Activated naive CD4-positive, alpha-beta T cell treated with anti-CD3 and anti-CD28 coated beads for 36 hours (primary cell): Measurements from ENCODE around the gene AKT1S1. TPM values are rescaled to one million over a fixed set of nuclear protein-coding genes. Genes with fewer than 3 reads are reported as not detected.

Source experiments
- CTCF ChIA-PET: fragments of 350-600 bp; sonication (Branson Sonifier 250); formaldehyde crosslinking; loops from one replicate; lab custom pipeline; 2021; ENCODE audit warnings: antibody characterized with exemption; lab: Charles Lee
- DNase-seq: peaks from one replicate; pipeline ENCODE4 v3.0.0-alpha.2; 2020
- H3K27ac Mint-ChIP-seq: one replicate; pipeline ENCODE4 v1.8.0; 2021; ENCODE audit warnings: mild to moderate bottlenecking, mixed read lengths
- H3K27me3 Mint-ChIP-seq: one replicate; pipeline ENCODE4 v1.8.0; 2021; ENCODE audit warnings: low read depth, mixed read lengths
- H3K36me3 Mint-ChIP-seq: one replicate; pipeline ENCODE4 v1.8.0; 2021; ENCODE audit warnings: low read depth, mixed read lengths
- H3K4me1 Mint-ChIP-seq: one replicate; pipeline ENCODE4 v1.8.0; 2021; ENCODE audit warnings: low read depth, mixed read lengths
- H3K4me3 Mint-ChIP-seq: one replicate; pipeline ENCODE4 v1.8.0; 2021; ENCODE audit warnings: mild to moderate bottlenecking, moderate library complexity, mixed read lengths
- H3K9me3 Mint-ChIP-seq: one replicate; pipeline ENCODE4 v1.8.0; 2021; ENCODE audit warnings: mixed read lengths
- intact Hi-C: fragments of 100-400 bp; cut with micrococcal nuclease; formaldehyde crosslinking; loops from one replicate; pipeline ENCODE4 v1.15.1; 2023
- total RNA-seq, 2 experiments: library from RNA; stranded (reverse); gene quantifications; one replicate each; pipeline ENCODE4 v1.2.3, GENCODE V29; 2021

The AKT1S1 gene
- total RNA-seq, 2 experiments from 2014 or later = 13.3 to 14.2 TPM

DNA sequence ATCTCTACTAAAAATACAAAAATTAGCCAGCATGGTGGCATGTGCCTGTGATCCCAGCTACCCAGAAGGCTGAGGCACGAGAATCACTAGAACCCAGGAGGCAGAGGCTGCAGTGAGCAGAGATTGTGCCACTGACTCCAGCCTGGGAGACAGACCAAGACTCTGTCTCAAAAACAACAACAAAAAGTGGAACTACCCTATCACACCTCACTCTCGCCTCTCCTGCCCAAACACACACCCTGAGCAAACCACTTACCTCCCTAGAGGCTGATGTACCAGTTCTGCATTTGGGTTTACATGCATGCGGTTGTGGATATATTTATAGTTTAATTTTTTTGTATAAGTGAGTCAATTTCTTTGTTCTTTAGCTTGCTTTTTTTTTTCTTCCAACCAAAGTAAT lies 33.9 kb downstream of the AKT1S1 start:
- no peak for DNase-seq
- CTCF ChIA-PET = no interaction called here
- Mint-ChIP-seq H3K9me3 (no peaks in the 10 kb centered on the region), H3K27me3 (no peaks in the 10 kb centered on the region), H3K27ac (no peak overlapping the region), H3K36me3 (peaks cover 4% of the 10 kb centered on the region), H3K4me1 (peaks cover 4% of the 10 kb centered on the region), H3K4me3 (no peak overlapping the region)
- intact Hi-C loops = no loop called here

DNA sequence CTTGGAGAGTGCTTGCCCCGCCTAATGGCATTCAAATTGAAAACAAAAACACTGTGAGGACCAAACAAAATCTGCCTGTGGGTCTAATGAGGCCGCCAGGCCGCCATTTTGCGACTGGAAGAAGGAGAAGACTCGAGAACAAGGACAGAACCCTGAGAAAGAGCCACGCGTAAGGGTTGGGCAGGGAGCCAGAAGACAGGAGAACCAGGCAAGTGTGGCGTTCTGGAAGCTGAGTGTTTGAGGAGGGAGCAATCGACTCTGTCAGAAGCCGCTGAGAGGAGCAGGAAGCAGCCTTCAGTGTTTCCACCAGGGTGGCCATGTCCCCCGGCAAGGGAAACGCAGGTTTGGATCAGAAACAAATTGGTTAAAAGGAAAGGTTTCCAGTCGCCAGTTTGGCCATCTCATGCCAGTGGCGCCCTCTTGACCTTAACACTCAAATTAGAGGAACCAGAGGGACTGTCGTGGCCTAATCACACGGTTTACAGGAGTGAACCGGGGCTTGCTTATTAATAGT lies 36.4 kb downstream of the AKT1S1 start:
- H3K27ac Mint-ChIP-seq = no peak overlapping the region
- no peaks in the 10 kb centered on the region for H3K9me3 Mint-ChIP-seq
- H3K36me3 Mint-ChIP-seq = peaks cover 12% of the 10 kb centered on the region
- H3K27me3 Mint-ChIP-seq = no peaks in the 10 kb centered on the region
- H3K4me3 Mint-ChIP-seq = no peak overlapping the region
- CTCF ChIA-PET = no interaction called here
- no peaks in the 10 kb centered on the region for H3K4me1 Mint-ChIP-seq
- intact Hi-C loops = no loop called here
- no peak for DNase-seq

DNA sequence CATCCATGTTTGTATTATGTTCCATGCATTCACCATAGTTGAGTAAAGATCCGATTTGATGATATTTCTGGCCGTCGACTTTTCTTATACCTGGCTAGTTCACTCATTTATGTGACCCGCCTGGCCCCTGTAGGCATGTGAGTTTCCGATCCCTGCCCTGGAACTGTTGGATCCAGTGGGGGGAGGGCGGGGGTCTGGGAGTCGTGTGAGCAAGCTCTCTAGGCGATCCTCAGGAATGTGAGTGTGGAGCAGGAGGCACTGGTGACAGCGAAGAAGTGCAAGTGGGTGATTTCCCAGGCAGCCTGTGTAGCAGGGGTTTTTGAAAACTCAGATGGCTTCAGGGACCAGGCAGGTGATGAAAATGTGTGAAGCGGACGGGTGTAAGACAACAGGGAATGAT lies 36.8 kb downstream of the AKT1S1 start:
- intact Hi-C loops = no loop called here
- CTCF ChIA-PET = no interaction called here
- no peaks in the 10 kb centered on the region for H3K4me1 Mint-ChIP-seq

DNA sequence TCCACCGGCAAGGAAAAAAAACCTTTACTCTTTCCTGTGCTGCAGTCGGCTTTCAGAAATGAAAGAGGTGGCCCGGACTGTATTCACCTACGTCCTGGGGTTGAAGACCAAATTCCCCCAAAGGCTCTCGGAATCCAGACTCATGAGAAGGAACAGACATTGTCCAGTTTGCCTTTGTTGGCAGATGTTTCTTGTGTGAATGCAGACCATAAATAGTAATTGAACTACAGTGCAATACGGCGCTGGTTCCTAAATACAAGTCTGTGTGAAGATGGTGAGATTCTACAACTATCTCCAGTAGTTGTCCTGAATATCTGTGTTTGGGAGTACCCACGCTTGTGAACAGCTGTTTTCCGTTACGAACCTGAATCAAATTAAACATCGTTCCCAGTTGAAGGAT lies 37.4 kb downstream of the AKT1S1 start:
- Mint-ChIP-seq H3K27me3 (no peaks in the 10 kb centered on the region), H3K4me1 (no peaks in the 10 kb centered on the region), H3K9me3 (no peaks in the 10 kb centered on the region), H3K36me3 (peaks cover 14% of the 10 kb centered on the region), H3K27ac (no peak overlapping the region), H3K4me3 (no peak overlapping the region)
- intact Hi-C loops = no loop called here
- DNase-seq = no peak
- CTCF ChIA-PET = no interaction called here

More for the DNA sequence above, 36.8 kb downstream of the AKT1S1 start:
- Mint-ChIP-seq H3K9me3 (no peaks in the 10 kb centered on the region), H3K27ac (no peak overlapping the region), H3K36me3 (peaks cover 12% of the 10 kb centered on the region), H3K27me3 (no peaks in the 10 kb centered on the region), H3K4me3 (no peak overlapping the region)
- no peak for DNase-seq

DNA sequence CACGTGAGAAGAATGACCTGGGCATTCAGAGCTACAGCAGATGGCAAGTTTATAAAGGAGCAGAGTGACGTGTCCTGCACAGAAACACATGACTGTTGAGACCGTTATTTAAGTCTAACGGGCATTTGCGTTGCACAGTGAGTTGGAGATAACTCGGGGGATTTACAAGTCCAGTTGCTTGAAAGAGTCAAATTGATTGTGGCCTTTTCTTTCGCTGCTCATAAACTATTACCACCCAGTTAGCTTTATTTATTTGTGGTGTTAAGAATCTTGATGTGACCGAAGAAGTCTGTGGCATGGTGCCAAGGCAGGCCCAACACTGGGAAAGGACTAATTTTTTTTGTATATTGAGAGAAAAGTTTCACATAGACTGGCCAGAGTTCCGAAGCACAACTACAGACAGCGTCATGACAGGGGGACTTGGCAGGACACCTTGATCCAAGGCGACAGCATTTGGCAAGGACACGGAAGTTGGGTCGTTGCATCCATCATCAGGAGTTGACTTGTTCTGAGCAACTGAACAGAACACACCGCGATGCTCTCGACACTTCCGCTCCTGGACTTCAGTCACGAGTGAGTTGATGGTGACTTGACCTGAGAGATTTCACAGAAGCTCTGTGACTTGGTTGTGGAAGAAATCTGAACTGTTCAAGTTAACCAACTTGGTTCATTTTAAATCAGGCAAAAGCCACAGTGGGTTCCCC lies 38.1 kb downstream of the AKT1S1 start:
- CTCF ChIA-PET = no interaction called here
- Mint-ChIP-seq H3K36me3 (peaks cover 16% of the 10 kb centered on the region), H3K27me3 (no peaks in the 10 kb centered on the region), H3K27ac (no peak overlapping the region), H3K9me3 (no peaks in the 10 kb centered on the region), H3K4me3 (no peak overlapping the region), H3K4me1 (no peaks in the 10 kb centered on the region)
- intact Hi-C loops = no loop called here
- no peak for DNase-seq

DNA sequence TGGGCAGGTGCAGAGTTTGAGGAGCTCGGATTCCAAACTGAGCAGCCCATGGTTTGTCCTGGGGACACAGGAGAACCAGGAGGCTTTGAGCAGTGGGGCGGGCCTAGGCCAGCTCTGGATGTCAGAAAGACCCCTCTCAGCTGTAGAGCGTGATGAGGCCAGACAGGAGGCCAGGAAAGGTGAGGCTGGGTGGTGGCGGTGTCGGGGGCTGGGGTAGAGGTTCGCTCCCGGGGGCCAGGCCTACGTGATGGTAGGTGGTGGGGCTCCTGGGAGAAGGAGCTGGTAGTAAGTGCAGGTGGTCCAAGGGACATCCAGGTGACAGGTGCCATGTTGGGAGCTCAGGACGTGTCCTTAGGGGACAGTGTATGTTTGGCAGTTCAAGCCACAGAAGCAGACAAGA lies 39.7 kb downstream of the AKT1S1 start:
- peaks cover 16% of the 10 kb centered on the region for H3K36me3 Mint-ChIP-seq
- no peak overlapping the region for H3K27ac Mint-ChIP-seq
- no peak for DNase-seq
- H3K4me3 Mint-ChIP-seq = no peak overlapping the region
- H3K4me1 Mint-ChIP-seq = no peaks in the 10 kb centered on the region
- no peaks in the 10 kb centered on the region for H3K9me3 Mint-ChIP-seq
- no peaks in the 10 kb centered on the region for H3K27me3 Mint-ChIP-seq
- intact Hi-C loops = no loop called here
- CTCF ChIA-PET = no interaction called here

DNA sequence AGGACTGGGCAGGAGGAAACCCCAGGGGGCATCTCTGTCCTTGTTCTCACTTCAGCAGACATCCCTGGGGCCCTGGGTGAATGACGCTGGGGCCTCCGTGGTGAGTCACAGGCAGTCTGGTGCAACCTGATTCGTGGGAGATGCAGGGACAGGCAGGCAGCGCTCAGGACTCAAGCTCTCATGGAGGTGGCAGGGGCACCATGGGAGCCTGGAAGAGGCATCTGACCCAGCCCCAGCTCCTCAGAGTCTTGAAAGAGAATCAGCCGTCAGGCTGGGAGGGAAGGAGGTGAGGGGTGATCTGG lies 40.2 kb downstream of the AKT1S1 start:
- no peaks in the 10 kb centered on the region for H3K27me3 Mint-ChIP-seq
- no peak for DNase-seq
- H3K4me1 Mint-ChIP-seq = no peaks in the 10 kb centered on the region
- no peaks in the 10 kb centered on the region for H3K9me3 Mint-ChIP-seq
- CTCF ChIA-PET = no interaction called here
- H3K27ac Mint-ChIP-seq = no peak overlapping the region
- intact Hi-C loops = no loop called here
- no peak overlapping the region for H3K4me3 Mint-ChIP-seq
- peaks cover 16% of the 10 kb centered on the region for H3K36me3 Mint-ChIP-seq

DNA sequence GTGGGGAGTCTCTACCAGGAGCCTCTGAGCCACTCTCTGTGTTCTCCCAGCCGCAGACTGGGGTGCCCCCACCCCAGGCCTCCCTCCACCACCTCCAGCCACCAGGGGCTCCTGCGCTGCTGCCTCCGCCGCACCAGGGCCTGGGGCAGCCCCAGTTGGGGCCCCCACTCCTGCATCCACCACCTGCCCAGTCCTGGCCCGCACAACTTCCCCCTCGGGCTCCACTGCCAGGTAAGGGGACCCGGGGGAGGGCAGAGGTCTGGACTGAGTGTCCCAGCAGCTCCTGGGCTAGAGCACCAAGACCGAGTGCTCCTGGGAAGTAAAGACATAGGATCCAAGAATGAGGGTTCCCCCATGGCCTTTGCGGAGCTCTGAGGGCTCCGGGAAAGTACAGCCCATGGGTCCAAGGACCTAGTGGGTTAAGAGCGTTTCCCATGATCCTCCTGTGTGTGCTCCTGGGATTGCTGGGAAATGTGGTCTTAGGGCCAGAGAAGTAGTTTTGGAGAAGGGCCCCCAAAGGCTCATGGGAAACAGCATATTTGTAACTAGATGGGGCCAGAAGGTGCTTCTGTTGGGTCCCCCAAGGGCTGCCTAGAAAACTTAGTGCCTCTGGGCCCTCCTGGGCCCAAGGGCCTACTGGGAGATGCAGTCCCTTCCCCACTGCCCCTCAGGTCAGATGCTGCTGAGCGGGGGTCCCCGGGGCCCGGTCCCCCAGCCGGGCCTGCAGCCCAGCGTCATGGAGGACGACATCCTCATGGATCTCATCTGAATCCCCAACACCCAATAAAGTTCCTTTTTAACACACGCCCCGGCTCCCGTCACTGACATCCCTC lies 40.8 kb downstream of the AKT1S1 start:
- Mint-ChIP-seq H3K36me3 (peaks cover 16% of the 10 kb centered on the region), H3K4me3 (no peak overlapping the region), H3K27me3 (no peaks in the 10 kb centered on the region), H3K4me1 (no peaks in the 10 kb centered on the region), H3K27ac (no peak overlapping the region), H3K9me3 (no peaks in the 10 kb centered on the region)
- DNase-seq = no peak
- CTCF ChIA-PET = no interaction called here
- intact Hi-C loops = no loop called here

DNA sequence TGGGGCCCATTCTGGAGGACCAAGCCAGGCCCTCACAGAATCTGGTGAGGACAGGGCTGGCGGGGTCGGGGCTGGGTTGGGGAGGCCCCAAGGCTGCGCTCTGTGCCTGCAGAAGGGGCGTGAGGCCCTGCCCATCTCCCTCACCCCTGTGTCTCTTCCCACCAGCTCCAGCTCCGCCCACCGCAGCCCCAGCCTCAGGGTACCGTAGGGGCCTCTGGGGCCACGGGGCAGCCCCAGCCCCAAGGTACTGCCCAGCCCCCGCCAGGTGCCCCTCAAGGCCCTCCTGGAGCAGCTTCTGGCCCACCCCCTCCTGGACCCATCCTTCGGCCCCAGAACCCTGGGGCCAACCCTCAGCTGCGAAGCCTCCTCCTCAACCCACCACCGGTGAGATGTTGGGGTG lies 41.6 kb downstream of the AKT1S1 start:
- Mint-ChIP-seq H3K9me3 (no peaks in the 10 kb centered on the region), H3K27ac (no peak overlapping the region), H3K27me3 (no peaks in the 10 kb centered on the region), H3K36me3 (peaks cover 16% of the 10 kb centered on the region), H3K4me1 (no peaks in the 10 kb centered on the region), H3K4me3 (no peak overlapping the region)
- no peak for DNase-seq
- CTCF ChIA-PET = no interaction called here
- intact Hi-C loops = no loop called here

DNA sequence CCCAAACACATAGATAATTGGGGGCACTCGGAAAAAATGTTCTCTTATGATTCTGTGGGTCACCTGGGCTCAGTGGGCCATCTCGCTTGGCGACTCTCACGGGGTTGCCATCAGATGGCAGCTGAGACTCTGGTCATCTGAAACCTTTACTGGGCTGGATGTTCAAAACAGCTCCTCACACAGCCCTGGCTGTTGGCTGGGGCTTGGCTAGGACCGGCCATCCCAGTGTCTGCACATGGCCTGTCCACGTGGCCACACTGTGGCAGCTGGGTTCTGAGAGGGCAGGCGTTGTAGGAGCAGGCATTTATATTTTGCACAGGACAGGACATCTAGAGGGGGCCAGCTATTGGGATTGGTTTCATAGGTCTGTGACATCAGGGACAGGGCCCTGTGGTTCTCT lies 43.6 kb downstream of the AKT1S1 start:
- Mint-ChIP-seq H3K9me3 (no peaks in the 10 kb centered on the region), H3K4me3 (no peak overlapping the region), H3K4me1 (no peaks in the 10 kb centered on the region), H3K27ac (no peak overlapping the region), H3K36me3 (peaks cover 13% of the 10 kb centered on the region), H3K27me3 (no peaks in the 10 kb centered on the region)
- intact Hi-C loops = no loop called here
- no peak for DNase-seq
- CTCF ChIA-PET = interaction anchor here (0.6 kb wide), 1 partner anchor 1564 kb away, joined by 3 read pairs; no protein-coding TSS in a partner anchor

DNA sequence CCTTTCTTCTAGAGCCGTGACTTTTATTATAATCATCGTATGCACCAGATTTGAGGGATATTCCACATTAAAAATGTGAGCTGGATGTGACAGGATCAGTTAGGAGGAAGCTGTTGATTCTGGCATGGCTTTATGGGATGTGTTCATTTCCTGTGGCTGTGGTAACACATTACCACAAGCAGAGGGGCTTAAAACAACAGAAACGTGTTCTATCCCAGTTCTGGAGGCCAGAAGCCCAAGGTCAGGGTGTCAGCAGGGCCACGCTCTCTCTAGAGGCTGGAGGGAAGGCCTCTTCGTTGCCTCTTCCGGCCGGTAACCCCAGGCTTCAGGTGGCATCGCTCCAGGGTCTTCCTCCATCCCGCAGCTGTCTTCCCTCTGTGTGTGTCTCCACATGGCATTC lies 44.6 kb downstream of the AKT1S1 start:
- Mint-ChIP-seq H3K27me3 (no peaks in the 10 kb centered on the region), H3K4me1 (no peaks in the 10 kb centered on the region), H3K27ac (no peak overlapping the region), H3K4me3 (no peak overlapping the region), H3K9me3 (no peaks in the 10 kb centered on the region), H3K36me3 (peaks cover 9% of the 10 kb centered on the region)
- intact Hi-C loops = no loop called here
- CTCF ChIA-PET = no interaction called here
- no peak for DNase-seq

DNA sequence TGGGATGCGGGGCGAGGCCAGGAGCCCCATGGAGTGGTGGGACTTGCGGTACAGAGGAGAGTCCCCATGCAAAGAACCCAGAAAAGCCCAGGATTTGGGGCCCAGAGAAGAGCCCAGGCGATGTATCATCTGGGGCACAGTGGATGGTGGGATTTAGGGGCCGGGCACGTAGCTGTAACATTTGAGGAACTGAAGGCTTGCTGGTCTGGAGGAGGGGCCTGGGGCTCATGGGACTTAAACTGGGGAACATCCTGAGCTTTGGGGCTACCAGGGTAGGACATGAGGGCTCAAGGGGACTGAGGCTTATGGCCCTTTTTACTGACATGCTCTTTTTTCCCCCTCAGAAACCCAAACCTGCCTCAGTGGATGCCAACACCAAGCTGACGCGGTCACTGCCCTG lies 45.6 kb downstream of the AKT1S1 start:
- intact Hi-C loops = no loop called here
- Mint-ChIP-seq H3K27ac (no peak overlapping the region), H3K4me1 (no peaks in the 10 kb centered on the region), H3K27me3 (no peaks in the 10 kb centered on the region), H3K9me3 (no peaks in the 10 kb centered on the region), H3K36me3 (peaks cover 4% of the 10 kb centered on the region), H3K4me3 (no peak overlapping the region)
- CTCF ChIA-PET = no interaction called here
- no peak for DNase-seq

DNA sequence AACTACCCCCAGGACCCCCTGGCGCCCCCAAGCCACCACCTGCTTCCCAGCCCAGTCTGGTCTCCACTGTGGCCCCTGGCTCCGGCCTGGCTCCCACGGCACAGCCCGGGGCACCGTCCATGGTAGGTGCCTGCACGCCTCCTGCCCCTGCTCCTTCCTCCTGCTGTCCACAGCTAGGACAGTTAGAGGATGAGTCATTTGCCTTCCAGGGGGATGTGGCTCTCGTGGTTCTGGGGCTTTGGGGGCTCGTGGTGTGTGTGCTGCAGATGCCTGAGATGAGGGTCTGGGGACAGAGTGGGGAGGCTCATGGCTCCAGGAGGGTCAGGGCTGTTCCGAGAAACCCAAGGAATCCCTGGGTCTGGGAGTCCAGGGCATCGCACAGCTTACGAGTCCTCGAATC lies 46.4 kb downstream of the AKT1S1 start:
- DNase-seq = no peak
- H3K9me3 Mint-ChIP-seq = no peaks in the 10 kb centered on the region
- H3K4me1 Mint-ChIP-seq = no peaks in the 10 kb centered on the region
- CTCF ChIA-PET = interaction anchor here (0.8 kb wide), 1 partner anchor 113 kb away, joined by 3 read pairs; no protein-coding TSS in a partner anchor
- intact Hi-C loops = no loop called here
- H3K36me3 Mint-ChIP-seq = peaks cover 4% of the 10 kb centered on the region
- H3K27ac Mint-ChIP-seq = no peak overlapping the region
- no peaks in the 10 kb centered on the region for H3K27me3 Mint-ChIP-seq
- H3K4me3 Mint-ChIP-seq = no peak overlapping the region
